Measurements from ENCODE around the gene GRID2.

DNA sequence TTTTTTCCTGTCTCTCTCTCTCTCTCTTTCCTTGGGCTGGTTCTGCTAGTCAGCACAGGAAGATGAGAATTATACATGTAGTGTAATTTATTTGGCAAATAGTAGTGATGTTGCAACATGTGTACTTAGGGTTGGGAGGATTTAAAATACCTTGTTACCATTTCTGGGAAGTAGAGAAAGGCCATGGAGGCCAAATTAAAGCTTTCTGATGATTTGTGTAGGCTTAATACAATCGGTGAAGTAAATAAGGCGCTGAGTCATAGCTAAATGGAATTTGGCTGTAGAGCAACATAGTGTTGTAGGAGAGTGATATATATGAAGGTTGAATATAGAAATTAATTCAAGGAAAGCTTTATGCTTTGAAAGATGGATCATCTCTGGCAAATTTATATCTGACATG lies 295.3 kb downstream of the GRID2 start:
- TF ChIP-seq, protein P1, sequence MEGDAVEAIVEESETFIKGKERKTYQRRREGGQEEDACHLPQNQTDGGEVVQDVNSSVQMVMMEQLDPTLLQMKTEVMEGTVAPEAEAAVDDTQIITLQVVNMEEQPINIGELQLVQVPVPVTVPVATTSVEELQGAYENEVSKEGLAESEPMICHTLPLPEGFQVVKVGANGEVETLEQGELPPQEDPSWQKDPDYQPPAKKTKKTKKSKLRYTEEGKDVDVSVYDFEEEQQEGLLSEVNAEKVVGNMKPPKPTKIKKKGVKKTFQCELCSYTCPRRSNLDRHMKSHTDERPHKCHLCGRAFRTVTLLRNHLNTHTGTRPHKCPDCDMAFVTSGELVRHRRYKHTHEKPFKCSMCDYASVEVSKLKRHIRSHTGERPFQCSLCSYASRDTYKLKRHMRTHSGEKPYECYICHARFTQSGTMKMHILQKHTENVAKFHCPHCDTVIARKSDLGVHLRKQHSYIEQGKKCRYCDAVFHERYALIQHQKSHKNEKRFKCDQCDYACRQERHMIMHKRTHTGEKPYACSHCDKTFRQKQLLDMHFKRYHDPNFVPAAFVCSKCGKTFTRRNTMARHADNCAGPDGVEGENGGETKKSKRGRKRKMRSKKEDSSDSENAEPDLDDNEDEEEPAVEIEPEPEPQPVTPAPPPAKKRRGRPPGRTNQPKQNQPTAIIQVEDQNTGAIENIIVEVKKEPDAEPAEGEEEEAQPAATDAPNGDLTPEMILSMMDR (IDR thresholded peaks at IDR 0.05), result no peak
- TF ChIP-seq POLR2A (IDR thresholded peaks at IDR 0.05) (no peak), POLR2AphosphoS5 (IDR thresholded peaks at IDR 0.05) (no peak)

Measured in breast epithelium (tissue), 3 donors.